Measurements from ENCODE around the gene CACNA2D1. TPM values are rescaled to one million over a fixed set of nuclear protein-coding genes. Genes with fewer than 3 reads are reported as not detected.

The CACNA2D1 gene
- total RNA-seq, 4 donors from 2014 or later: 30.6 to 60.0 (median 45.7) TPM

GRCh38 chr7:82179311-82179710 is 264.3 kb downstream of the CACNA2D1 start:
- intact Hi-C loops (cut with DNase I): no loop called here
- no peak for DNase-seq (ENCODE audit: extremely low spot score)
- Histone ChIP-seq H3K36me3 (no peaks in the 10 kb centered on the region), H3K27ac (replicated peaks in 1 of 4) (no peak overlapping the region), H3K4me1 (peaks cover 0 to 7% (median 0%) of the 10 kb centered on the region in 4 donors), H3K27me3 (no peaks in the 10 kb centered on the region), H3K9me3 (no peaks in the 10 kb centered on the region), H3K4me3 (no peak overlapping the region)
- WGBS: 97% methylated on average over 1 of the region's 1 CpG
- TF ChIP-seq POLR2A (IDR thresholded peaks at IDR 0.05; ENCODE audit: low read depth) (no peak), EP300 (IDR thresholded peaks at IDR 0.05) (no peak), CTCF (IDR thresholded peaks at IDR 0.05) (no peak), POLR2AphosphoS5 (IDR thresholded peaks at IDR 0.05) (no peak)

DNA sequence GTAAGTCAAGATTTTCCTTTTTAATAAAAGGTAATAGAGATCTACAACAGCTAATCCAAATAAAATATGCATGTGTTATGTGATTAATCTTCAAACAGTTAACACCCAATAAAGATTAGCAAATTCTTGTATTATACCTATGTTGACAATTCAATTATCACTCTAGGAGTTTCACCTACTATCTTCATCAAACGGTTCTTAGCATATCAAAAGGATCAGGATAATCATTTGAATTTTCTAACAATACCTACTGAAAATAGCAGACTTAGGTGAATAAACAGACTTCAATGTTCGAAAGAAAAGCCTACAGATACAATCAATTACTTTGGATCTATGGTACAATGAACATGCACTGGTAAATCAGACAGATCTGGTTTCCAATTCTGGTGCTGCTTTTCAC is 268.3 kb downstream of the CACNA2D1 start:
- peaks cover 0 to 7% (median 0%) of the 10 kb centered on the region in 4 donors for H3K4me1 ChIP-seq
- intact Hi-C loops (cut with DNase I): no loop called here
- no peak for DNase-seq (ENCODE audit: extremely low spot score)
- H3K36me3 ChIP-seq: no peaks in the 10 kb centered on the region
- 80% methylated on average over 2 of the region's 2 CpGs for WGBS
- TF ChIP-seq CTCF (IDR thresholded peaks at IDR 0.05) (no peak), EP300 (IDR thresholded peaks at IDR 0.05) (no peak), POLR2AphosphoS5 (IDR thresholded peaks at IDR 0.05) (no peak), POLR2A (IDR thresholded peaks at IDR 0.05; ENCODE audit: low read depth) (no peak)
- H3K4me3 ChIP-seq: no peak overlapping the region
- H3K9me3 ChIP-seq: no peaks in the 10 kb centered on the region
- H3K27ac ChIP-seq (replicated peaks in 1 of 4): no peak overlapping the region
- H3K27me3 ChIP-seq: no peaks in the 10 kb centered on the region

- no peak for DNase-seq (ENCODE audit: extremely low spot score)
- Histone ChIP-seq H3K9me3 (no peaks in the 10 kb centered on the region), H3K4me1 (peaks cover 0 to 7% (median 0%) of the 10 kb centered on the region in 4 donors), H3K36me3 (no peaks in the 10 kb centered on the region), H3K4me3 (no peak overlapping the region), H3K27ac (replicated peaks in 1 of 4) (no peak overlapping the region), H3K27me3 (no peaks in the 10 kb centered on the region)
- intact Hi-C loops (cut with DNase I): no loop called here
- no peak for TF ChIP-seq POLR2AphosphoS5 (IDR thresholded peaks at IDR 0.05)
- no peak for TF ChIP-seq POLR2A (IDR thresholded peaks at IDR 0.05; ENCODE audit: low read depth)
- TF ChIP-seq EP300 (IDR thresholded peaks at IDR 0.05): no peak
- no peak for TF ChIP-seq CTCF (IDR thresholded peaks at IDR 0.05)
- 71% methylated on average over 4 of the region's 4 CpGs for WGBS
Measured at GRCh38 chr7:82173400-82174021, 270.1 kb downstream of the CACNA2D1 start.

DNA sequence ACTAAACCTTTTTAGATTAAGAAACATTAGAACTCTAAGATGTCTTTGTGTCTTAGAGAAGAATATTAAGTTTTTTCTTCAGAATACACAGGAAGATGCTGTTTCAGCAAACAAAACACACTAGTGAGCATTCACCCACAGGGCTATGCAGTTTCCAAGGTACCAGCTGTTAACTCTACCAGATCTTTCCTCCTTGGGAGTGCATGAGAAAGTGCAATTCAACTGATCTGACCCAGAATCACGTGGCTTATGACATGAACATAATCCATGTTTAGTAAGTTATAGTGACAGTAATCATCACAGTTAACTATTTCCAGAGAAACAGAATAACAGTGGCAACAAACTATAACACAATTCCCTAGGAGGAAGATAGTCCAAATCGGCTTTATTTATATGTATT is 270.7 kb downstream of the CACNA2D1 start:
- no peak overlapping the region for H3K4me3 ChIP-seq
- peaks cover 0 to 7% (median 0%) of the 10 kb centered on the region in 4 donors for H3K4me1 ChIP-seq
- intact Hi-C loops (cut with DNase I): no loop called here
- no peaks in the 10 kb centered on the region for H3K9me3 ChIP-seq
- no peak overlapping the region for H3K27ac ChIP-seq (replicated peaks in 1 of 4)
- H3K36me3 ChIP-seq: no peaks in the 10 kb centered on the region
- 59% methylated on average over 2 of the region's 2 CpGs for WGBS
- DNase-seq (ENCODE audit: extremely low spot score): no peak
- H3K27me3 ChIP-seq: no peaks in the 10 kb centered on the region
- TF ChIP-seq POLR2AphosphoS5 (IDR thresholded peaks at IDR 0.05): no peak
- no peak for TF ChIP-seq POLR2A (IDR thresholded peaks at IDR 0.05; ENCODE audit: low read depth)
- TF ChIP-seq EP300 (IDR thresholded peaks at IDR 0.05): no peak
- no peak for TF ChIP-seq CTCF (IDR thresholded peaks at IDR 0.05)

- Histone ChIP-seq H3K4me1 (peaks cover 0 to 7% (median 0%) of the 10 kb centered on the region in 4 donors), H3K36me3 (no peaks in the 10 kb centered on the region), H3K4me3 (no peak overlapping the region), H3K27ac (replicated peaks in 1 of 4) (no peak overlapping the region), H3K9me3 (no peaks in the 10 kb centered on the region), H3K27me3 (no peaks in the 10 kb centered on the region)
- intact Hi-C loops (cut with DNase I): no loop called here
- DNase-seq (ENCODE audit: extremely low spot score): no peak
- whole genome bisulfite sequencing: 92% methylated on average over 1 of the region's 1 CpG
- TF ChIP-seq CTCF (IDR thresholded peaks at IDR 0.05): no peak
- no peak for TF ChIP-seq POLR2A (IDR thresholded peaks at IDR 0.05; ENCODE audit: low read depth)
- TF ChIP-seq POLR2AphosphoS5 (IDR thresholded peaks at IDR 0.05): no peak
- no peak for TF ChIP-seq EP300 (IDR thresholded peaks at IDR 0.05)
Measured at GRCh38 chr7:82172017-82172416, 271.6 kb downstream of the CACNA2D1 start.
